BLaER1 treated with 17β-estradiol and CSF1 and Interleukin-3, amounts not matched to agents 10 nM and 100 nM (cell line): ENCODE measurements around the gene SFT2D1.

Experiments used
- H3K27ac ChIP-seq, 11 experiments: shearing (Covaris generic); formaldehyde crosslinking; 2 replicates each; pipeline ENCODE4 v1.8.1; 2022
- H3K27me3 ChIP-seq, 11 experiments: shearing (Covaris generic); formaldehyde crosslinking; 2 replicates each; pipeline ENCODE4 v1.8.1; 2022
- H3K36me3 ChIP-seq, 11 experiments: shearing (Covaris generic); formaldehyde crosslinking; 2 replicates each; pipeline ENCODE4 v1.8.1; 2022
- H3K4me1 ChIP-seq, 10 experiments: shearing (Covaris generic); formaldehyde crosslinking; 2 replicates each; pipeline ENCODE4 v1.8.1; 2022
- H3K4me2 ChIP-seq, 11 experiments: shearing (Covaris generic); formaldehyde crosslinking; 2 replicates each; pipeline ENCODE4 v1.8.1; 2022
- H3K4me3 ChIP-seq, 10 experiments: shearing (Covaris generic); formaldehyde crosslinking; 2 replicates each; pipeline ENCODE4 v1.8.1; 2022
- H3K9ac ChIP-seq, 11 experiments: shearing (Covaris generic); formaldehyde crosslinking; 2 replicates each; pipeline ENCODE4 v1.8.1; 2022
- H3K9me3 ChIP-seq, 11 experiments: shearing (Covaris generic); formaldehyde crosslinking; replicated peaks in 1 of 11; 2 replicates each; pipeline ENCODE4 v1.8.1; 2022
- H4K20me1 ChIP-seq, 11 experiments: shearing (Covaris generic); formaldehyde crosslinking; 2 replicates each; pipeline ENCODE4 v1.8.1; 2022
- Cebpa-rat ChIP-seq, 11 experiments: shearing (Covaris generic); IDR thresholded peaks; 2 replicates each; pipeline ENCODE4 v1.8.1; 2022

The SFT2D1 gene

GRCh38 chr6:166344240-166344639 lies 1.9 kb upstream of the SFT2D1 start:
- Histone ChIP-seq H3K9me3 (peaks cover 0 to 12% (median 4%) of the 10 kb centered on the region in 11 experiments; a peak in 18 of 22 replicates), H3K4me1 (peaks cover 38 to 52% (median 41%) of the 10 kb centered on the region in 10 experiments), H3K4me3 (no peak overlapping the region; a peak in 1 of 20 replicates), H3K9ac (no peak overlapping the region), H3K4me2 (peak overlapping the region; percentile 79 to 96 (median 89); a peak in 20 of 22 replicates), H3K27ac (peak overlapping the region in 3 of 11 experiments; percentile 95 to 99 (median 97); a peak in 4 of 22 replicates), H3K27me3 (no peaks in the 10 kb centered on the region), H4K20me1 (peaks cover 17 to 23% (median 21%) of the 10 kb centered on the region in 11 experiments; a peak in 17 of 22 replicates), H3K36me3 (peaks cover 0 to 19% (median 14%) of the 10 kb centered on the region in 11 experiments; a peak in 15 of 22 replicates)
- no peak for TF ChIP-seq Cebpa-rat (IDR thresholded peaks at IDR 0.05)

- peaks cover 28 to 34% (median 32%) of the 10 kb centered on the region in 11 experiments; a peak in 18 of 22 replicates for H4K20me1 ChIP-seq
- 0 out of 22 replicates have a peak, but pooled peaks cover 0 to under 1% (median 0%) of the 10 kb centered on the region in 11 experiments for H3K9me3 ChIP-seq
- peaks cover 0 to 30% (median 25%) of the 10 kb centered on the region in 11 experiments; a peak in 20 of 22 replicates for H3K36me3 ChIP-seq
- peak overlapping the region; percentile 79 to 96 (median 89) for H3K4me2 ChIP-seq
- no peak for TF ChIP-seq Cebpa-rat (IDR thresholded peaks at IDR 0.05)
- peak overlapping the region; percentile 95 to 100 (median 97) for H3K27ac ChIP-seq
- peaks cover 47 to 63% (median 51%) of the 10 kb centered on the region in 10 experiments for H3K4me1 ChIP-seq
- H3K9ac ChIP-seq, result peak overlapping the region; percentile 87 to 99 (median 96)
- peak overlapping the region; percentile 81 to 97 (median 90) for H3K4me3 ChIP-seq
- H3K27me3 ChIP-seq, result no peaks in the 10 kb centered on the region
Observed at GRCh38 chr6:166343150-166343487, 774 bp upstream of the SFT2D1 start.

- Histone ChIP-seq H4K20me1 (peaks cover 38 to 45% (median 44%) of the 10 kb centered on the region in 11 experiments; a peak in 18 of 22 replicates), H3K4me1 (peaks cover 51 to 66% (median 59%) of the 10 kb centered on the region in 10 experiments), H3K27ac (peak overlapping the region; percentile 95 to 100 (median 97)), H3K4me2 (peak overlapping the region; percentile 79 to 93 (median 90)), H3K9ac (peak overlapping the region; percentile 87 to 99 (median 96)), H3K27me3 (no peaks in the 10 kb centered on the region), H3K4me3 (peak overlapping the region; percentile 81 to 97 (median 90)), H3K36me3 (peaks cover 11 to 42% (median 37%) of the 10 kb centered on the region in 11 experiments), H3K9me3 (no peaks in the 10 kb centered on the region)
- no peak for TF ChIP-seq Cebpa-rat (IDR thresholded peaks at IDR 0.05)
Observed at GRCh38 chr6:166341977-166342348, 382 bp downstream of the SFT2D1 start.

- TF ChIP-seq Cebpa-rat (IDR thresholded peaks at IDR 0.05), result no peak
- peak overlapping the region; percentile 95 to 100 (median 97); a peak in 21 of 22 replicates for H3K27ac ChIP-seq
- no peaks in the 10 kb centered on the region for H3K27me3 ChIP-seq
- peaks cover 43 to 50% (median 49%) of the 10 kb centered on the region in 11 experiments; a peak in 18 of 22 replicates for H4K20me1 ChIP-seq
- H3K36me3 ChIP-seq, result peaks cover 16 to 46% (median 42%) of the 10 kb centered on the region in 11 experiments
- peak overlapping the region; percentile 79 to 93 (median 90) for H3K4me2 ChIP-seq
- peaks cover 46 to 71% (median 64%) of the 10 kb centered on the region in 10 experiments for H3K4me1 ChIP-seq
- H3K9me3 ChIP-seq, result no peaks in the 10 kb centered on the region
- H3K9ac ChIP-seq, result peak overlapping the region; percentile 87 to 99 (median 96)
- H3K4me3 ChIP-seq, result peak overlapping the region; percentile 81 to 97 (median 90)
Observed at GRCh38 chr6:166341464-166341863, 881 bp downstream of the SFT2D1 start.

- no peak for TF ChIP-seq Cebpa-rat (IDR thresholded peaks at IDR 0.05)
- Histone ChIP-seq H3K27me3 (no peaks in the 10 kb centered on the region), H3K4me3 (no peak overlapping the region), H3K36me3 (peaks cover 32 to 69% (median 62%) of the 10 kb centered on the region in 11 experiments), H3K9ac (no peak overlapping the region), H3K4me1 (peaks cover 48 to 89% (median 78%) of the 10 kb centered on the region in 10 experiments), H3K27ac (no peak overlapping the region), H3K4me2 (peak overlapping the region; percentile 79 to 93 (median 90); a peak in 21 of 22 replicates), H3K9me3 (no peaks in the 10 kb centered on the region; a peak in 1 of 22 replicates), H4K20me1 (peaks cover 44 to 77% (median 72%) of the 10 kb centered on the region in 11 experiments; a peak in 18 of 22 replicates)
Observed at GRCh38 chr6:166338854-166339253, 3.5 kb downstream of the SFT2D1 start.

- Histone ChIP-seq H4K20me1 (peaks cover 52 to 97% (median 93%) of the 10 kb centered on the region in 11 experiments; a peak in 19 of 22 replicates), H3K36me3 (peaks cover 32 to 74% (median 64%) of the 10 kb centered on the region in 11 experiments), H3K9ac (no peak overlapping the region), H3K4me2 (peak overlapping the region in 8 of 11 experiments; percentile 17 to 92 (median 56); a peak in 15 of 22 replicates), H3K4me3 (peak overlapping the region in 1 of 10 experiments; percentile 18; a peak in 1 of 20 replicates), H3K4me1 (peaks cover 62 to 97% (median 89%) of the 10 kb centered on the region in 10 experiments), H3K27me3 (no peaks in the 10 kb centered on the region), H3K9me3 (no peaks in the 10 kb centered on the region; a peak in 1 of 22 replicates), H3K27ac (no peak overlapping the region)
- TF ChIP-seq Cebpa-rat (IDR thresholded peaks at IDR 0.05), result no peak
Observed at GRCh38 chr6:166336847-166337246, 5.5 kb downstream of the SFT2D1 start.

GRCh38 chr6:166335378-166336302 lies 6.7 kb downstream of the SFT2D1 start:
- H4K20me1 ChIP-seq, result peaks cover 48 to 100% (median 96%) of the 10 kb centered on the region in 11 experiments; a peak in 21 of 22 replicates

GRCh38 chr6:166334878-166335277 lies 7.5 kb downstream of the SFT2D1 start:
- H4K20me1 ChIP-seq, result peaks cover 45 to 100% (median 96%) of the 10 kb centered on the region in 11 experiments; a peak in 21 of 22 replicates
- no peak overlapping the region for H3K4me3 ChIP-seq
- H3K9ac ChIP-seq, result no peak overlapping the region
- no peak for TF ChIP-seq Cebpa-rat (IDR thresholded peaks at IDR 0.05)
- H3K27me3 ChIP-seq, result no peaks in the 10 kb centered on the region
- peak overlapping the region; percentile 86 to 98 (median 93); a peak in 16 of 22 replicates for H3K4me2 ChIP-seq
- no peaks in the 10 kb centered on the region; a peak in 1 of 22 replicates for H3K9me3 ChIP-seq
- H3K36me3 ChIP-seq, result peaks cover 32 to 71% (median 61%) of the 10 kb centered on the region in 11 experiments
- H3K4me1 ChIP-seq, result peaks cover 50 to 90% (median 76%) of the 10 kb centered on the region in 10 experiments
- H3K27ac ChIP-seq, result peak overlapping the region in 2 of 11 experiments; percentile 76 to 81; a peak in 1 of 22 replicates

More at GRCh38 chr6:166335378-166336302, 6.7 kb downstream of the SFT2D1 start:
- no peak for TF ChIP-seq Cebpa-rat (IDR thresholded peaks at IDR 0.05)
- H3K4me1 ChIP-seq, result peaks cover 57 to 96% (median 83%) of the 10 kb centered on the region in 10 experiments
- no peaks in the 10 kb centered on the region for H3K27me3 ChIP-seq
- peak overlapping the region in 5 of 11 experiments; percentile 9 to 98 (median 91); a peak in 9 of 22 replicates for H3K4me2 ChIP-seq
- no peak overlapping the region for H3K4me3 ChIP-seq
- no peak overlapping the region for H3K27ac ChIP-seq
- no peaks in the 10 kb centered on the region; a peak in 1 of 22 replicates for H3K9me3 ChIP-seq
- no peak overlapping the region for H3K9ac ChIP-seq
- H3K36me3 ChIP-seq, result peaks cover 32 to 73% (median 63%) of the 10 kb centered on the region in 11 experiments
